GM18498 (cell line): ENCODE results near the gene DEPDC1.
"Not testable (repeated sequence)": the region's sequence is repeated elsewhere in the genome, so short reads cannot be mapped to it uniquely, and the experiment has no call there.

Source experiments
- ATAC-seq: cut with Tn5 transposase; IDR thresholded peaks from one replicate; pipeline ENCODE4 v1.9.1; 2021; ENCODE audit warnings: mild to moderate bottlenecking, moderate library complexity; ENCODE audit not compliant: unreplicated experiment

DEPDC1 gene

GRCh38 chr1:68479501-68479900 lies 17.4 kb downstream of the DEPDC1 start:
- ATAC-seq, result no peak

GRCh38 chr1:68478662-68479061 lies 18.2 kb downstream of the DEPDC1 start:
- ATAC-seq, result no peak

GRCh38 chr1:68476626-68477025 lies 20.3 kb downstream of the DEPDC1 start:
- ATAC-seq, result not testable (repeated sequence)

- no peak for ATAC-seq
Observed at GRCh38 chr1:68473060-68473459, 23.8 kb downstream of the DEPDC1 start.

GRCh38 chr1:68470388-68470970 lies 26.4 kb downstream of the DEPDC1 start:
- no peak for ATAC-seq

GRCh38 chr1:68464891-68465290 lies 32.0 kb downstream of the DEPDC1 start:
- no peak for ATAC-seq

GRCh38 chr1:68460935-68461334 lies 35.9 kb downstream of the DEPDC1 start:
- no peak for ATAC-seq

GRCh38 chr1:68459796-68460195 lies 37.1 kb downstream of the DEPDC1 start:
- no peak for ATAC-seq

- no peak for ATAC-seq
Observed at GRCh38 chr1:68459091-68459490, 37.8 kb downstream of the DEPDC1 start.

GRCh38 chr1:68456202-68456601 lies 40.7 kb downstream of the DEPDC1 start:
- ATAC-seq, result no peak

- no peak for ATAC-seq
Observed at GRCh38 chr1:68454534-68454933, 42.3 kb downstream of the DEPDC1 start.

GRCh38 chr1:68453060-68453670 lies 43.7 kb downstream of the DEPDC1 start:
- ATAC-seq, result no peak

GRCh38 chr1:68449901-68450300 lies 47.0 kb downstream of the DEPDC1 start, which contains the start of gene RPE65:
TSS of gene RPE65 (minus strand) at chr1:68449954. CDS start at chr1:68449905, 49 bp downstream.
- no peak for ATAC-seq

- no peak for ATAC-seq
Observed at GRCh38 chr1:68448365-68448764, 48.5 kb downstream of the DEPDC1 start.

- ATAC-seq, result no peak
Observed at GRCh38 chr1:68445709-68446108, 51.2 kb downstream of the DEPDC1 start.

GRCh38 chr1:68442822-68443556 lies 53.9 kb downstream of the DEPDC1 start:
- peak; percentile 89 for ATAC-seq

GRCh38 chr1:68442006-68442405 lies 54.9 kb downstream of the DEPDC1 start:
- no peak for ATAC-seq

GRCh38 chr1:68438310-68438709 lies 58.6 kb downstream of the DEPDC1 start:
- no peak for ATAC-seq

GRCh38 chr1:68433395-68433794 lies 63.5 kb downstream of the DEPDC1 start:
- ATAC-seq, result no peak

- ATAC-seq, result no peak
Observed at GRCh38 chr1:68431076-68431475, 65.8 kb downstream of the DEPDC1 start.

- ATAC-seq, result no peak
Observed at GRCh38 chr1:68429233-68429808, 67.6 kb downstream of the DEPDC1 start.

GRCh38 chr1:68426594-68426993 lies 70.3 kb downstream of the DEPDC1 start:
- ATAC-seq, result no peak
